Measurements from ENCODE around the gene ZG16. TPM values are rescaled to one million over a fixed set of nuclear protein-coding genes. Genes with fewer than 3 reads are reported as not detected.
A peak's percentile ranks its signal among the peaks of the same experiment; 100 is the strongest.

The ZG16 gene
- total and polyA plus RNA-seq, 9 of the 15 experiments (the other 6 are each of a cell fraction or from before 2014, with no cell fraction given): 0.04 TPM; not detected in 8

DNA sequence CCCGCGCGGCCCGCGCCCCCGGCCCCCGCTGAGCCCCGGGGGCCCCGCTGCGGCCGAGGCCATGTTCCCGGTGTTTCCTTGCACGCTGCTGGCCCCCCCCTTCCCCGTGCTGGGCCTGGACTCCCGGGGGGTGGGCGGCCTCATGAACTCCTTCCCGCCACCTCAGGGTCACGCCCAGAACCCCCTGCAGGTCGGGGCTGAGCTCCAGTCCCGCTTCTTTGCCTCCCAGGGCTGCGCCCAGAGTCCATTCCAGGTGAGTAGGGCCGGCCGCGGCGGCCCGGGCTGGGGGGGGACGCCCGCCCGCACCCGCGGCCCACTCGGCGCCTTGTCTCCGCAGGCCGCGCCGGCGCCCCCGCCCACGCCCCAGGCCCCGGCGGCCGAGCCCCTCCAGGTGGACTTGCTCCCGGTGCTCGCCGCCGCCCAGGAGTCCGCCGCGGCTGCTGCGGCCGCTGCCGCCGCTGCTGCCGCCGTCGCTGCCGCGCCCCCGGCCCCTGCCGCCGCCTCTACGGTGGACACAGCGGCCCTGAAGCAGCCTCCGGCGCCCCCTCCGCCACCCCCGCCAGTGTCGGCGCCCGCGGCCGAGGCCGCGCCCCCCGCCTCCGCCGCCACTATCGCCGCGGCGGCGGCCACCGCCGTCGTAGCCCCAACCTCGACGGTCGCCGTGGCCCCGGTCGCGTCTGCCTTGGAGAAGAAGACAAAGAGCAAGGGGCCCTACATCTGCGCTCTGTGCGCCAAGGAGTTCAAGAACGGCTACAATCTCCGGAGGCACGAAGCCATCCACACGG is 28.8 kb downstream of the ZG16 start (continued):
- TF ChIP-seq, protein P1, sequence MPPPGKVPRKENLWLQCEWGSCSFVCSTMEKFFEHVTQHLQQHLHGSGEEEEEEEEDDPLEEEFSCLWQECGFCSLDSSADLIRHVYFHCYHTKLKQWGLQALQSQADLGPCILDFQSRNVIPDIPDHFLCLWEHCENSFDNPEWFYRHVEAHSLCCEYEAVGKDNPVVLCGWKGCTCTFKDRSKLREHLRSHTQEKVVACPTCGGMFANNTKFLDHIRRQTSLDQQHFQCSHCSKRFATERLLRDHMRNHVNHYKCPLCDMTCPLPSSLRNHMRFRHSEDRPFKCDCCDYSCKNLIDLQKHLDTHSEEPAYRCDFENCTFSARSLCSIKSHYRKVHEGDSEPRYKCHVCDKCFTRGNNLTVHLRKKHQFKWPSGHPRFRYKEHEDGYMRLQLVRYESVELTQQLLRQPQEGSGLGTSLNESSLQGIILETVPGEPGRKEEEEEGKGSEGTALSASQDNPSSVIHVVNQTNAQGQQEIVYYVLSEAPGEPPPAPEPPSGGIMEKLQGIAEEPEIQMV (tag; conservative IDR thresholded peaks at IDR 0.05; ENCODE audit: low read depth): no peak
- TF ChIP-seq, protein P2, sequence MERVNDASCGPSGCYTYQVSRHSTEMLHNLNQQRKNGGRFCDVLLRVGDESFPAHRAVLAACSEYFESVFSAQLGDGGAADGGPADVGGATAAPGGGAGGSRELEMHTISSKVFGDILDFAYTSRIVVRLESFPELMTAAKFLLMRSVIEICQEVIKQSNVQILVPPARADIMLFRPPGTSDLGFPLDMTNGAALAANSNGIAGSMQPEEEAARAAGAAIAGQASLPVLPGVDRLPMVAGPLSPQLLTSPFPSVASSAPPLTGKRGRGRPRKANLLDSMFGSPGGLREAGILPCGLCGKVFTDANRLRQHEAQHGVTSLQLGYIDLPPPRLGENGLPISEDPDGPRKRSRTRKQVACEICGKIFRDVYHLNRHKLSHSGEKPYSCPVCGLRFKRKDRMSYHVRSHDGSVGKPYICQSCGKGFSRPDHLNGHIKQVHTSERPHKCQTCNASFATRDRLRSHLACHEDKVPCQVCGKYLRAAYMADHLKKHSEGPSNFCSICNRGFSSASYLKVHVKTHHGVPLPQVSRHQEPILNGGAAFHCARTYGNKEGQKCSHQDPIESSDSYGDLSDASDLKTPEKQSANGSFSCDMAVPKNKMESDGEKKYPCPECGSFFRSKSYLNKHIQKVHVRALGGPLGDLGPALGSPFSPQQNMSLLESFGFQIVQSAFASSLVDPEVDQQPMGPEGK (CRISPR knock-in tag; IDR thresholded peaks at IDR 0.05; ENCODE audit: borderline replicate concordance): no peak
- TF ChIP-seq ZNF253 (CRISPR knock-in tag; conservative IDR thresholded peaks at IDR 0.05) (no peak), ZEB2 (IDR thresholded peaks at IDR 0.05) (no peak), HNRNPUL1 (IDR thresholded peaks at IDR 0.05; ENCODE audit: low read length) (no peak), SMAD1 (IDR thresholded peaks at IDR 0.05; ENCODE audit: low read depth, low read length, partially characterized antibody) (no peak), ZFP30 (CRISPR knock-in tag; IDR thresholded peaks at IDR 0.05; ENCODE audit: borderline replicate concordance) (no peak), POLR2A (conservative IDR thresholded peaks at IDR 0.05) (peak; percentile 35; the same call in 1 of the 2 replicates), ZBTB8A (IDR thresholded peaks at IDR 0.05; ENCODE audit: partially characterized antibody) (no peak), HSF4 (CRISPR knock-in tag; IDR thresholded peaks at IDR 0.05; ENCODE audit: borderline replicate concordance) (no peak), ZNF146 (CRISPR knock-in tag; IDR thresholded peaks at IDR 0.05; ENCODE audit: unreplicated experiment) (no peak), NR2C2 (CRISPR knock-in tag; IDR thresholded peaks at IDR 0.05) (no peak), NR2C2 (tag; IDR thresholded peaks at IDR 0.05) (no peak), CXXC5 (CRISPR knock-in tag; IDR thresholded peaks at IDR 0.05) (peak; percentile 58), ZNF77 (CRISPR knock-in tag; IDR thresholded peaks at IDR 0.05) (no peak), ZNF431 (CRISPR knock-in tag; IDR thresholded peaks at IDR 0.05) (no peak), ZBTB1 (CRISPR knock-in tag; IDR thresholded peaks at IDR 0.05; ENCODE audit: borderline replicate concordance, low read depth) (no peak), NONO (IDR thresholded peaks at IDR 0.05; ENCODE audit: low read depth in 2 of 2, low read length in 1 of 2) (no peak), ZBTB7A (IDR thresholded peaks at IDR 0.05; ENCODE audit: borderline replicate concordance, control insufficient read depth, low read depth, low read length) (peak; percentile 79; the same call in 1 of the 2 replicates), ETV5 (CRISPR knock-in tag; IDR thresholded peaks at IDR 0.05; ENCODE audit: low read depth) (no peak), EP400 (IDR thresholded peaks at IDR 0.05) (peak; percentile 19; the same call in 1 of the 2 replicates)
- TF ChIP-seq, protein P3, sequence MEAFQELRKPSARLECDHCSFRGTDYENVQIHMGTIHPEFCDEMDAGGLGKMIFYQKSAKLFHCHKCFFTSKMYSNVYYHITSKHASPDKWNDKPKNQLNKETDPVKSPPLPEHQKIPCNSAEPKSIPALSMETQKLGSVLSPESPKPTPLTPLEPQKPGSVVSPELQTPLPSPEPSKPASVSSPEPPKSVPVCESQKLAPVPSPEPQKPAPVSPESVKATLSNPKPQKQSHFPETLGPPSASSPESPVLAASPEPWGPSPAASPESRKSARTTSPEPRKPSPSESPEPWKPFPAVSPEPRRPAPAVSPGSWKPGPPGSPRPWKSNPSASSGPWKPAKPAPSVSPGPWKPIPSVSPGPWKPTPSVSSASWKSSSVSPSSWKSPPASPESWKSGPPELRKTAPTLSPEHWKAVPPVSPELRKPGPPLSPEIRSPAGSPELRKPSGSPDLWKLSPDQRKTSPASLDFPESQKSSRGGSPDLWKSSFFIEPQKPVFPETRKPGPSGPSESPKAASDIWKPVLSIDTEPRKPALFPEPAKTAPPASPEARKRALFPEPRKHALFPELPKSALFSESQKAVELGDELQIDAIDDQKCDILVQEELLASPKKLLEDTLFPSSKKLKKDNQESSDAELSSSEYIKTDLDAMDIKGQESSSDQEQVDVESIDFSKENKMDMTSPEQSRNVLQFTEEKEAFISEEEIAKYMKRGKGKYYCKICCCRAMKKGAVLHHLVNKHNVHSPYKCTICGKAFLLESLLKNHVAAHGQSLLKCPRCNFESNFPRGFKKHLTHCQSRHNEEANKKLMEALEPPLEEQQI (IDR thresholded peaks at IDR 0.05): no peak
- TF ChIP-seq, protein P4, sequence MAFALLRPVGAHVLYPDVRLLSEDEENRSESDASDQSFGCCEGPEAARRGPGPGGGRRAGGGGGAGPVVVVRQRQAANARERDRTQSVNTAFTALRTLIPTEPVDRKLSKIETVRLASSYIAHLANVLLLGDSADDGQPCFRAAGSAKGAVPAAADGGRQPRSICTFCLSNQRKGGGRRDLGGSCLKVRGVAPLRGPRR (CRISPR knock-in tag; IDR thresholded peaks at IDR 0.05): no peak
